GM12873 (cell line): Measurements from ENCODE around the gene ARL2BP.

Experiments
- CTCF ChIP-seq: IDR thresholded peaks from 2 replicates; pipeline ENCODE4 v1.5.1; 2012; ENCODE audit warnings: low read depth, mild to moderate bottlenecking, moderate library complexity, low read length, control low read depth; ENCODE audit not compliant: insufficient read depth; ENCODE audit errors: missing control alignments

The ARL2BP gene

GRCh38 chr16:57239107-57239506 is 6.0 kb upstream of the ARL2BP start:
- TF ChIP-seq CTCF, result no peak

- TF ChIP-seq CTCF, result no peak
These were observed 4.2 kb upstream of the ARL2BP start for GRCh38 chr16:57240851-57241250.

GRCh38 chr16:57242650-57243049 is 2.4 kb upstream of the ARL2BP start:
- no peak for TF ChIP-seq CTCF

- TF ChIP-seq CTCF, result no peak
These were observed 644 bp upstream of the ARL2BP start for GRCh38 chr16:57244463-57244766.

GRCh38 chr16:57245472-57246113 is 534 bp downstream of the ARL2BP start:
- TF ChIP-seq CTCF, result no peak

- no peak for TF ChIP-seq CTCF
These were observed 6.3 kb downstream of the ARL2BP start for GRCh38 chr16:57251352-57251751.

- no peak for TF ChIP-seq CTCF
These were observed 7.2 kb downstream of the ARL2BP start for GRCh38 chr16:57252148-57252721.

- no peak for TF ChIP-seq CTCF
These were observed 8.4 kb downstream of the ARL2BP start for GRCh38 chr16:57253466-57253865.
